Measurements from ENCODE around the gene GXYLT1.
"Not testable (repeated sequence)": the region's sequence is repeated elsewhere in the genome, so short reads cannot be mapped to it uniquely, and the experiment has no call there.

GXYLT1 gene

DNA sequence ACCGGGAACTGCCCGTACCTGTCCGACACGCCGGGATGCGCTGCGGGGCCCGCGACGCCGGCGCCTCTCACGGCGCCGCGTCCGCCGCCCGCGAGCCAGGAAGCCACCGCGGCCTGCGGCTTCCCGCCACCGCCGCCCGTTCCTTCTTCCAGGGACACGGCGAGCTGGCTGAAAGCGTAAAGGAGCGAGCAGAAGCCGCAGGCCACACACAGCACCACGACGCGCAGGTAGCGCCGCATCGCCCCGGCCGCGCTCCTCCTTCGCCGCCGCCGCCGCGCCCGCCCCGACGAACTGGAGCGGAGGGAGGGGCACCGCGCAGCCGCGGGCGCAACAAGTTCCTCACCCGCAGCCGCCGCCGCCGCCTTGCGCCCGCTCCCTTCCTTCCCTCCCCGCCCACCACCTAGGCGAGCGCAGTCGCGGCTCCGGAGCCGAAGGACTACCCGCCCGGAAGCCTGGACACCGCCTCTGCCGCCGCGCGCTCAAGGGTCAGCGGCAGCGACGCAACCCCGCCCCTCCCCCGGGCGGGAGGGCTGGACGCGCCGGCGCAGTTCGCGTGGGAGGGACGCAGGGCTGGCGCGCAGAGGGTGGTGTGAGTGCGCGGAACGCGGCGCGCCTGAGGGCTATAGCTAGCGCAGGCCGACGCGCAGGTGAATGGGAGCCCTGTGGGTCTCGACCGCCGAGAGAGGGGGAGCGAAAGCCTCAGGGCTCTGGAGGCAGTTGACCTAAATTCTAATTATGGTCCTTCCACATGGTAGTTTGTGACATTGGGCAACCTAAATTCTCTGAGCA lies at the start of gene GXYLT1:
TSS of gene GXYLT1 (minus strand) at position 467 of the 789 bp plus-strand sequence. CDS start at position 239, 228 bp downstream.
- peak; percentile 50 for DNase-seq (ENCODE audit: low read depth)

GRCh38 chr12:42192686-42193085 lies 48.0 kb upstream of the GXYLT1 start:
- no peak for DNase-seq (ENCODE audit: low read depth)

- DNase-seq (ENCODE audit: low read depth) = no peak
These were observed 47.6 kb upstream of the GXYLT1 start for GRCh38 chr12:42192258-42192657.

DNA sequence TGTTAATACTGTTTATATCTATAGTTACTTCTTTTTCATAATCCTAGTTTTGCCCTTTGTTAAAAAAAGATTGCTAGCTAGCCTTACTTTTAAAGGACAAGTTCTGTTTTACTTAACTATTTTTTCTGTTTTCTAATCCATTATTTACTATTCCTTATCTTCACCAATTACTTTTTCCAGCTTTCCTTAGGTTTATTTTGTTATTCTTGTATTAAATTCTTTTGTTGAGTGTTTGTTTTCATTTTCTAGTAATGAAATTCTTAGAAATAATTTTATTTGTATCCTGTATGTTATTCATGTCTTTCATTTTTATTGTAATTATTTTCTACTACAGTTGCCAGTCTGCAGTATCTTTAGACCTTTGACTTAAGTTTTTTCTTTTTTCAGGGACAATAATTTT lies 45.7 kb upstream of the GXYLT1 start:
- no peak for DNase-seq (ENCODE audit: low read depth)

GRCh38 chr12:42188275-42188674 lies 43.6 kb upstream of the GXYLT1 start:
- DNase-seq (ENCODE audit: low read depth) = not testable (repeated sequence)

GRCh38 chr12:42187799-42188198 lies 43.1 kb upstream of the GXYLT1 start:
- no peak for DNase-seq (ENCODE audit: low read depth)

DNA sequence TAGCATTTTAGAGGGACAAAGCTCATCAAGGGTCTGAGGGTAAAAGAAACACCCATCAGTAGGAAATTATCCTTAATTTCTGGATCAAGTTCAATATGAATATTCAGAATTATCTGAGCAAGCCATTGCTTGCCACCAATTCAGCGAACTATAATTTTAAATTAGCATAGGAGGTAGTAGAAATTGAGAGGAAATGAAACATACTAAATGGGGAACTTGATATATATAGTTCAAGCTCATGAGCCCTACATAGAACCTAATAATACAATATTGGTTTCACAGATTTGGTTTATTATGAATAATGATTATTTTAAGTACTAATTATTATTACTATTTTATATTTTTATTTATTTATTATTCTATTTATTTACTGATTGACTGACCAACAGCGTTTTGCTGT lies 42.1 kb upstream of the GXYLT1 start:
- DNase-seq (ENCODE audit: low read depth) = no peak

DNA sequence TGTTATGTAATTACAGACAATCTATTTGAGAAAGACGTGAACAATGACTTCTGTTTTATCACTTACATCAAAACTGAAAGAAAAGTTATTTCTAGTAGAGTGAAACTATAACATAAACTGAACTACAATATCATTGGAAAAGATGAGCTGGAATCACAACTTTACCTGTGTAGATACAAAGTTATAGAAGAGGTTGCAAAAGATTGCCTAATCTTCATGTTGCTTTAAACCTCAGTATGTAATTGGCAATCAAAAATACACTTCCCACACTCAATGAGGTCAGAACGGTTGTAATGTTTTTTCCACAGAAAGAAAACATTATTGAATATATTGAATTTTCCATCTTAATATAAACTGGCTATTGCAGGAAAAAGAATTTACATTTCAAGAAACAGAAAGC lies 37.7 kb upstream of the GXYLT1 start:
- no peak for DNase-seq (ENCODE audit: low read depth)

- no peak for DNase-seq (ENCODE audit: low read depth)
These were observed 36.4 kb upstream of the GXYLT1 start for GRCh38 chr12:42180990-42181596.

- DNase-seq (ENCODE audit: low read depth) = no peak
These were observed 33.4 kb upstream of the GXYLT1 start for GRCh38 chr12:42178101-42178500.

GRCh38 chr12:42174978-42175377 lies 30.3 kb upstream of the GXYLT1 start:
- DNase-seq (ENCODE audit: low read depth) = no peak

DNA sequence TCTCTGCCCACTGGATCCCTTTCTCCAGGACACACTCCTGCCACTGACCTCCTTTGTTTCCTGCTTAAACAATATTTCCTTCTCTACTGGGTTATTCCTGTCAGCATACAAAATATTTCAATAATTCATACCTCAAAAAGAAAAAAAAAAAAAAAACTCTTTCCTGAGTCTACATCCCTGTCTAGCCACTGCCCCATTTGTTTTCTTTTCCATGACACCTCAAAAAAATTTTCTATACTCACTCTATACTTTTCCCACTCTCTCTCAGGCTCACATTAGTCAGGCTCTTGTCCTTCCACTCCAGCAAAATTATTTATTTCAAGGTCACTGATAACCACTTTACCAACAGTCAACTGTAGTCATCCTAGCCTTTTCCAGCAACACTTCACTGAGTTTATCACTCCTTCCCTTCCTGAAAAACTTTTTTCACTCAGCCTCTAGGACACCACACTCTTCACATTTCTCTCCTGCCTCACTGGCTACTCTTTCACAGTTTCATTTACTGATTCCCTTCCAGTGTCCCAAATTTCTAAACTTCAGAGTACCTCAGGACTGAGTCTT lies 29.4 kb upstream of the GXYLT1 start:
- no peak for DNase-seq (ENCODE audit: low read depth)

GRCh38 chr12:42172441-42173210 lies 28.0 kb upstream of the GXYLT1 start:
- DNase-seq (ENCODE audit: low read depth) = no peak

DNA sequence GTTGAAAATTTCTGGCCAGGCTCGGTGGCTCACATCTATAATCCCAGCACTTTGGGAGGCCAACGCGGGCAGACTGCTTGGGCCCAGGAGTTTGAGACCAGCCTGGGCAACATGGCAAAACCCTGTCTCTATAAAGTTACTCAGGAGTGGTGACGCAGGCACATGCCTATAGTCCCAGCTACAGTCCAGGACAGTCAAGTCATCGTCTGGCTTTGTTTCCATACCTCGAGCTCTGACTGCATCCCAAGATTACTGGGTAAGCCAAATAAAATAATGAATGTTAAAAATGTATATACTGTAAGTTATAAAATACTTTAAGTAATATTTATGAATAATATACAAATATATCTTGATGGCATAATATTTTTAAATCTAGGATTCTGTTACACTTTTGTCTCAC lies 23.0 kb upstream of the GXYLT1 start:
- DNase-seq (ENCODE audit: low read depth) = no peak

- DNase-seq (ENCODE audit: low read depth) = no peak
These were observed 21.8 kb upstream of the GXYLT1 start for GRCh38 chr12:42166501-42166900.

DNA sequence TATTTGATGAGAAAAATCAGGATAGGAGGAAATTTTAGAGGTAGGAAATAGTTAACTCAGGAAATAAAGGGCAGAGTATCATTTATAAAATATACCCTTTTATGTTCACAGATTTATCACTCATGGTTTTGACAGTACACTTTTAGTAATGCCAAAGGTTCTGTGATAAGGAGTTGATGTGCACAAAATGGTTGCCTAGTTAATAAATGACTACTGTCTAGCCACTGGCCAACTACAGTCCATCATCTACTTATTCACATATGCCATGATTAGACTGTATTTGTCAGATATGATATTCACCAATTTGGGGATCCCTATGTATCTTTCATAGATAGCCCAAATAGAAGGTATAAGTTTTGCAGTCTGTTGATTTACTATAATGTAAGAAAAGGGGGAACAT lies 19.2 kb upstream of the GXYLT1 start:
- no peak for DNase-seq (ENCODE audit: low read depth)

- DNase-seq (ENCODE audit: low read depth) = no peak
These were observed 18.3 kb upstream of the GXYLT1 start for GRCh38 chr12:42162965-42163364.

- DNase-seq (ENCODE audit: low read depth) = peak; percentile 18
These were observed 17.5 kb upstream of the GXYLT1 start for GRCh38 chr12:42162193-42162592.

GRCh38 chr12:42161529-42161928 lies 16.9 kb upstream of the GXYLT1 start:
- DNase-seq (ENCODE audit: low read depth) = no peak

- no peak for DNase-seq (ENCODE audit: low read depth)
These were observed 11.6 kb upstream of the GXYLT1 start for GRCh38 chr12:42156232-42156631.

- DNase-seq (ENCODE audit: low read depth) = no peak
These were observed 1.0 kb upstream of the GXYLT1 start for GRCh38 chr12:42145552-42146215.

DNA sequence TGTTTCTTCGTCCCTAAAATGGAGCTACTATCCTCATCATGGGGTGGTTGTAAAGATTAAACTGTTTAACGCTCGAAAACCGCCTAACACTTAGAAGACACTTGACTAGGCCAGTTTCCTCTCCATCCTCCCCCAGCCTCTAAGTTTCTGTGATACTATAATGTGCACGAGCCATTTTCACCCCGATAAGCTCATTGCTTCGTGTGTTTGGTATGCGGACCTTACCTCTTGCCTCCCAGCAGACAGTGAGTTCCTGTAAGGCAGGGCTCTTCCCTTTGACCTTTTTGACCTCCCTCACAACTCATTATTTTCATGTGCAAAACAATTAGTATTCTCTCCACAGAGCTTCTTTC lies 499 bp upstream of the GXYLT1 start:
- DNase-seq (ENCODE audit: low read depth) = no peak

- no peak for DNase-seq (ENCODE audit: low read depth)
These were observed 591 bp downstream of the GXYLT1 start for GRCh38 chr12:42144158-42144407.
